ENCODE data around the gene VPS72.

GRCh38 chr1:151164732-151165280, 25.2 kb downstream of the VPS72 start:
- TF ChIP-seq POLR2A (IDR thresholded peaks at IDR 0.05; ENCODE audit: low read depth, low read length) (no peak), POLR2AphosphoS5 (IDR thresholded peaks at IDR 0.05; ENCODE audit: low read depth, low read length) (no peak), TAF1 (IDR thresholded peaks at IDR 0.05; ENCODE audit: low read depth, low read length) (no peak)

Data from GM12891 (cell line).